ENCODE results near the gene KCTD16. TPM values are rescaled to one million over a fixed set of nuclear protein-coding genes. Genes with fewer than 3 reads are reported as not detected.

Gene KCTD16
- polyA plus RNA-seq, 1 donor (not counting 4 experiments of a cell fraction or from before 2014, with no cell fraction given), result 0.04 TPM

GRCh38 chr5:144284036-144284435 is 113.4 kb downstream of the KCTD16 start:
- dilution Hi-C loops (cut with MboI; ENCODE audit: extremely low pct_ligation_motif_present, low sequenced_read_pairs), result no loop called here
- Histone ChIP-seq H3K4me2 (ENCODE audit: control insufficient read depth, extremely low read depth, insufficient read depth, low read depth, low read length) (no peak overlapping the region), H3K27ac (ENCODE audit: control insufficient read depth, insufficient read depth, low read length) (no peak overlapping the region), H2AFZ (ENCODE audit: control insufficient read depth, low read length) (no peak overlapping the region), H3K9me3 (ENCODE audit: control insufficient read depth, low read depth, low read length) (no peaks in the 10 kb centered on the region), H3K27me3 (ENCODE audit: control insufficient read depth, extremely low read depth, insufficient read depth, low read length) (no peaks in the 10 kb centered on the region), H3K4me3 (ENCODE audit: control insufficient read depth in 2 of 3, extremely low read depth in 1 of 3, insufficient read depth in 2 of 3, low read depth in 1 of 3, low read length in 3 of 3) (no peak overlapping the region), H3K79me2 (ENCODE audit: control insufficient read depth, insufficient read depth, low read length) (no peaks in the 10 kb centered on the region), H4K20me1 (ENCODE audit: control insufficient read depth, extremely low read depth, insufficient read depth, low read length) (no peaks in the 10 kb centered on the region), H3K36me3 (ENCODE audit: control insufficient read depth in 2 of 2, extremely low read depth in 1 of 2, insufficient read depth in 2 of 2, low read length in 2 of 2) (no peaks in the 10 kb centered on the region), H3K9ac (ENCODE audit: control insufficient read depth, extremely low read depth, insufficient read depth, low read length) (no peak overlapping the region), H3K4me1 (ENCODE audit: control insufficient read depth, extremely low read depth, insufficient read depth, low read length) (no peaks in the 10 kb centered on the region), H3K9me1 (ENCODE audit: control insufficient read depth, extremely low read depth, insufficient read depth, low read length) (no peaks in the 10 kb centered on the region)
- TF ChIP-seq CTCF (optimal IDR thresholded peaks at IDR 0.05 in 1 of 3, IDR thresholded peaks at IDR 0.05 in 1 of 3, conservative IDR thresholded peaks at IDR 0.05 in 1 of 3; ENCODE audit: extremely low read depth in 1 of 3, insufficient read depth in 2 of 3, low read length in 3 of 3) (no peak), EZH2 (IDR thresholded peaks at IDR 0.05; ENCODE audit: low read length) (no peak)
- DNase-seq (ENCODE audit: low read depth, low spot score), result no peak
- FAIRE-seq, result no peak

- H3K4me1 ChIP-seq (ENCODE audit: control insufficient read depth, extremely low read depth, insufficient read depth, low read length), result no peaks in the 10 kb centered on the region
- dilution Hi-C loops (cut with MboI; ENCODE audit: extremely low pct_ligation_motif_present, low sequenced_read_pairs), result no loop called here
- no peak for TF ChIP-seq CTCF (optimal IDR thresholded peaks at IDR 0.05 in 1 of 3, IDR thresholded peaks at IDR 0.05 in 1 of 3, conservative IDR thresholded peaks at IDR 0.05 in 1 of 3; ENCODE audit: extremely low read depth in 1 of 3, insufficient read depth in 2 of 3, low read length in 3 of 3)
- no peak for TF ChIP-seq EZH2 (IDR thresholded peaks at IDR 0.05; ENCODE audit: low read length)
- H3K9ac ChIP-seq (ENCODE audit: control insufficient read depth, extremely low read depth, insufficient read depth, low read length), result no peak overlapping the region
- no peak overlapping the region for H3K27ac ChIP-seq (ENCODE audit: control insufficient read depth, insufficient read depth, low read length)
- H3K79me2 ChIP-seq (ENCODE audit: control insufficient read depth, insufficient read depth, low read length), result no peaks in the 10 kb centered on the region
- H4K20me1 ChIP-seq (ENCODE audit: control insufficient read depth, extremely low read depth, insufficient read depth, low read length), result no peaks in the 10 kb centered on the region
- no peaks in the 10 kb centered on the region for H3K9me1 ChIP-seq (ENCODE audit: control insufficient read depth, extremely low read depth, insufficient read depth, low read length)
- no peaks in the 10 kb centered on the region for H3K27me3 ChIP-seq (ENCODE audit: control insufficient read depth, extremely low read depth, insufficient read depth, low read length)
- no peak for DNase-seq (ENCODE audit: low read depth, low spot score)
- H2AFZ ChIP-seq (ENCODE audit: control insufficient read depth, low read length), result no peak overlapping the region
- no peak for FAIRE-seq
- H3K4me3 ChIP-seq (ENCODE audit: control insufficient read depth in 2 of 3, extremely low read depth in 1 of 3, insufficient read depth in 2 of 3, low read depth in 1 of 3, low read length in 3 of 3), result no peak overlapping the region
- H3K36me3 ChIP-seq (ENCODE audit: control insufficient read depth in 2 of 2, extremely low read depth in 1 of 2, insufficient read depth in 2 of 2, low read length in 2 of 2), result no peaks in the 10 kb centered on the region
- no peak overlapping the region for H3K4me2 ChIP-seq (ENCODE audit: control insufficient read depth, extremely low read depth, insufficient read depth, low read depth, low read length)
- H3K9me3 ChIP-seq (ENCODE audit: control insufficient read depth, low read depth, low read length), result no peaks in the 10 kb centered on the region
Observed at GRCh38 chr5:144284931-144285502, 114.3 kb downstream of the KCTD16 start.
